CD14-positive monocyte (primary cell): Measurements from ENCODE around the gene MED26. TPM values are rescaled to one million over a fixed set of nuclear protein-coding genes. Genes with fewer than 3 reads are reported as not detected.

Source experiments
- DNase-seq, 3 donors: peaks; one replicate each; pipeline ENCODE4 v3.0.0-alpha.2; 2011 to 2022
- H2AFZ ChIP-seq: 2 replicates; pipeline ENCODE4 v1.6.0; 2012; ENCODE audit warnings: mild to moderate bottlenecking, low read depth, low read length, inconsistent platforms; ENCODE audit not compliant: insufficient read depth, poor library complexity, severe bottlenecking
- H3K27ac ChIP-seq, 2 donors: 1 replicate in 1 of 2; 2 replicates in 1 of 2; pipeline ENCODE4 v1.5.1; 2012 to 2013; ENCODE audit warnings: low read length in 2 of 2, control low read depth in 1 of 2, inconsistent platforms in 1 of 2, low read depth in 1 of 2, mild to moderate bottlenecking in 1 of 2
- H3K27me3 ChIP-seq, 2 donors: one replicate each; pipeline versions ENCODE4 v1.6.0 to v1.6.1; 2011 to 2013; ENCODE audit warnings: low read length in 2 of 2; ENCODE audit not compliant: control insufficient read depth in 2 of 2, insufficient read depth in 2 of 2
- H3K36me3 ChIP-seq, 2 donors: replicated peaks in 1 of 2; 1 replicate in 1 of 2; 2 replicates in 1 of 2; pipeline versions ENCODE4 v1.5.1 to v1.6.1; 2012 to 2013; ENCODE audit warnings: low read length in 2 of 2, control low read depth in 1 of 2, inconsistent platforms in 1 of 2, mild to moderate bottlenecking in 1 of 2; ENCODE audit not compliant: insufficient read depth in 2 of 2, control insufficient read depth in 1 of 2
- H3K4me1 ChIP-seq, 2 donors: 1 replicate in 1 of 2; 2 replicates in 1 of 2; pipeline versions ENCODE4 v1.5.1 to v1.6.1; 2012 to 2013; ENCODE audit warnings: low read length in 2 of 2, control low read depth in 1 of 2, inconsistent platforms in 1 of 2, mild to moderate bottlenecking in 1 of 2, moderate library complexity in 1 of 2; ENCODE audit not compliant: insufficient read depth in 2 of 2, control insufficient read depth in 1 of 2
- H3K4me2 ChIP-seq: replicated peaks from 2 replicates; pipeline ENCODE3; 2012; ENCODE audit warnings: low read length, moderate library complexity, mild to moderate bottlenecking; ENCODE audit not compliant: poor library complexity, severe bottlenecking; ENCODE audit errors: extremely low read depth
- H3K4me3 ChIP-seq, 3 experiments: fragments of 200-600 bp in 1 of 3; sonication (generic) in 1 of 3; replicated peaks in 1 of 3; 1 replicate in 2 of 3; 2 replicates in 1 of 3; pipeline ENCODE4 v1.5.1; 2011 to 2013; ENCODE audit warnings: low read length in 3 of 3, mild to moderate bottlenecking in 3 of 3, control low read depth in 2 of 3, low read depth in 2 of 3, inconsistent platforms in 1 of 3, moderate library complexity in 1 of 3
- H3K79me2 ChIP-seq: 2 replicates; pipeline ENCODE4 v1.6.0; 2012; ENCODE audit warnings: mild to moderate bottlenecking, control low read depth, inconsistent platforms, low read length, moderate library complexity; ENCODE audit not compliant: insufficient read depth
- H3K9ac ChIP-seq: 2 replicates; pipeline ENCODE4 v1.6.0; 2017; ENCODE audit warnings: low read length, mild to moderate bottlenecking; ENCODE audit not compliant: insufficient read depth, poor library complexity, severe bottlenecking
- H3K9me3 ChIP-seq, 2 donors: replicated peaks in 1 of 2; 1 replicate in 1 of 2; 2 replicates in 1 of 2; pipeline versions ENCODE4 v1.5.1 to v1.6.1; 2012 to 2013; ENCODE audit warnings: low read length in 2 of 2, control low read depth in 1 of 2; ENCODE audit not compliant: control insufficient read depth in 1 of 2, insufficient read depth in 1 of 2
- H4K20me1 ChIP-seq: 2 replicates; pipeline ENCODE4 v1.6.0; 2012; ENCODE audit warnings: mild to moderate bottlenecking, low read length, control low read depth, moderate library complexity; ENCODE audit not compliant: insufficient read depth
- H3K27ac Mint-ChIP-seq, 7 donors: one replicate each; pipeline ENCODE4 v1.8.0; 2020; ENCODE audit warnings: mild to moderate bottlenecking in 7 of 7, mixed read lengths in 7 of 7, moderate library complexity in 6 of 7, inconsistent platforms in 2 of 7
- H3K27me3 Mint-ChIP-seq, 3 donors: one replicate each; pipeline ENCODE4 v1.8.0; 2021 to 2022; ENCODE audit warnings: low read depth in 3 of 3, mild to moderate bottlenecking in 3 of 3, mixed read lengths in 3 of 3, moderate library complexity in 3 of 3, inconsistent platforms in 1 of 3
- H3K36me3 Mint-ChIP-seq, 2 donors: one replicate each; pipeline ENCODE4 v1.8.0; 2020; ENCODE audit warnings: mixed read lengths in 2 of 2, inconsistent platforms in 1 of 2, mild to moderate bottlenecking in 1 of 2
- H3K4me1 Mint-ChIP-seq: one replicate; pipeline ENCODE4 v1.8.0; 2020; ENCODE audit warnings: mild to moderate bottlenecking, mixed read lengths
- H3K4me3 Mint-ChIP-seq, 2 donors: one replicate each; pipeline ENCODE4 v1.8.0; 2020; ENCODE audit warnings: mild to moderate bottlenecking in 2 of 2, mixed read lengths in 2 of 2, moderate library complexity in 1 of 2
- H3K9me3 Mint-ChIP-seq, 7 donors: one replicate each; pipeline ENCODE4 v1.8.0; 2020 to 2022; ENCODE audit warnings: mixed read lengths in 7 of 7, mild to moderate bottlenecking in 6 of 7, moderate library complexity in 6 of 7, inconsistent platforms in 2 of 7
- WGBS: methylation state at CpG from one replicate; pipeline ENCODE4 v1.1.5; 2013; ENCODE audit warnings: missing lambda C conversion rate; ENCODE audit not compliant: insufficient coverage; 5-methylcytosine and 5-hydroxymethylcytosine counted together
- intact Hi-C, 2 donors: fragments of 100-400 bp; cut with micrococcal nuclease; formaldehyde crosslinking; loops; one replicate each; pipeline versions ENCODE4 v1.15.0 to v1.15.1; 2023
- polyA plus RNA-seq, 3 donors: library from polyadenylated mRNA; depleted of rRNA in 1 of 3; unstranded in 2 of 3; stranded (reverse) in 1 of 3; fragments of 300-500 nt in 2 of 3; fragments of >200 nt in 1 of 3; fragmentation: Illumina TruSeq in 2 of 3; gene quantifications; 1 replicate in 2 of 3; 2 replicates in 1 of 3; pipeline ENCODE4 v1.2.3, GENCODE V29; 2012 to 2021
- TF ChIP-seq, protein P1 (sequence below): fragments of 200-600 bp; IDR thresholded peaks from one replicate; pipeline ENCODE4 v1.8.0; 2022; ENCODE audit warnings: antibody characterized with exemption, mild to moderate bottlenecking

The MED26 gene
- polyA plus RNA-seq, 3 donors, result 1.1 to 7.1 (median 2.1) TPM

DNA sequence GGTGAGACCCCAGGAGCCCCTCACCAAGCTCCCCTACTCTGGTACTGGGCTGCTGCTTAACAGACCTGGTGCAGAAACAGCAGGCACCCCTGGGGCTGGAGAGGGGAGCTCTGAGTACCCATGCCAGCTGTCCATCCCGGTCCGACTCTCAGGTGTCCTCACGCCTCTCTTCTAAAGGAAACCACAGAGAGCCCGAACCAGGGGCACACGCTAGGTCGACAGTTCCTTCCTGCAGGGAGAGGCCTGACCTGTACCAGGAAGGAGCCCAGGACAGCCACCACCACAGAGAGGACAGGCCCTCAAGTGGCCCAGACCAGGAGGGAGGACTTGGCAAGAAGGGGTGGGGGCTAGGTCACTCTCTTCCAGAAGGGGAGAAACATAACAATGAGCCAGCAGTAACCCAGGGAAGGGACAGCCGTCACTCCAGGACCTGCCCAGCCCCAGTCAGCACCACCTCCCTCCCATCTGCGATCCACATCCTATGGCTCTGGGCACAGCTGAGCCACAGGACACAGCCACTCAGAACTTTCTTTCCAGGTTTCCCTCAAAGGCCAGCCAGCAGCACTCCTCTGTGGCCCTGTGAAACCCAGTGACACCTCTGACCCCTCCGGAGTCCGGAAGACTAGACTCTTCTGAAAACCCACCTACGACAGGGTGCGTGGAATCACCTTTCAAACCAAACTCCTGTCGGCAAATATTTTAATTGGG, 42.8 kb downstream of the MED26 start:
- Histone ChIP-seq H3K9ac (peak overlapping the region; percentile 83), H4K20me1 (peaks cover 68% of the 10 kb centered on the region), H3K27me3 (no peaks in the 10 kb centered on the region), H2AFZ (no peak overlapping the region), H3K27ac (peak overlapping the region; percentile 99 to 100), H3K4me3 (peak overlapping the region; percentile 54 to 75 (median 55)), H3K4me2 (peak overlapping the region; percentile 81), H3K79me2 (peaks cover 91% of the 10 kb centered on the region), H3K36me3 (peaks cover 0 to 16% of the 10 kb centered on the region in 2 donors), H3K4me1 (peaks cover 62 to 78% of the 10 kb centered on the region in 2 donors), H3K9me3 (no peaks in the 10 kb centered on the region)
- Mint-ChIP-seq H3K4me1 (peaks cover 77% of the 10 kb centered on the region), H3K27ac (peak overlapping the region; percentile 96 to 98 (median 97)), H3K9me3 (no peaks in the 10 kb centered on the region), H3K36me3 (peaks cover 5 to 20% of the 10 kb centered on the region in 2 donors), H3K4me3 (peak overlapping the region; percentile 83 to 93), H3K27me3 (peaks cover 0 to 3% (median 2%) of the 10 kb centered on the region in 3 donors)
- peak in 1 of 3 donors; percentile 36 for DNase-seq
- TF ChIP-seq, protein P1, sequence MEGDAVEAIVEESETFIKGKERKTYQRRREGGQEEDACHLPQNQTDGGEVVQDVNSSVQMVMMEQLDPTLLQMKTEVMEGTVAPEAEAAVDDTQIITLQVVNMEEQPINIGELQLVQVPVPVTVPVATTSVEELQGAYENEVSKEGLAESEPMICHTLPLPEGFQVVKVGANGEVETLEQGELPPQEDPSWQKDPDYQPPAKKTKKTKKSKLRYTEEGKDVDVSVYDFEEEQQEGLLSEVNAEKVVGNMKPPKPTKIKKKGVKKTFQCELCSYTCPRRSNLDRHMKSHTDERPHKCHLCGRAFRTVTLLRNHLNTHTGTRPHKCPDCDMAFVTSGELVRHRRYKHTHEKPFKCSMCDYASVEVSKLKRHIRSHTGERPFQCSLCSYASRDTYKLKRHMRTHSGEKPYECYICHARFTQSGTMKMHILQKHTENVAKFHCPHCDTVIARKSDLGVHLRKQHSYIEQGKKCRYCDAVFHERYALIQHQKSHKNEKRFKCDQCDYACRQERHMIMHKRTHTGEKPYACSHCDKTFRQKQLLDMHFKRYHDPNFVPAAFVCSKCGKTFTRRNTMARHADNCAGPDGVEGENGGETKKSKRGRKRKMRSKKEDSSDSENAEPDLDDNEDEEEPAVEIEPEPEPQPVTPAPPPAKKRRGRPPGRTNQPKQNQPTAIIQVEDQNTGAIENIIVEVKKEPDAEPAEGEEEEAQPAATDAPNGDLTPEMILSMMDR, result no peak
- 41% methylated on average over 10 of the region's 13 CpGs for WGBS
- intact Hi-C loops, result loop anchor here in 1 of 2 donors (2.0 to 10.0 kb wide), 3 partner anchors 42 to 140 kb away; partner anchors contain the start of gene CHERP

- TF ChIP-seq, protein P1, result no peak
- H3K36me3 ChIP-seq, result peaks cover 0 to 23% of the 10 kb centered on the region in 2 donors
- 7% methylated on average over 8 of the region's 15 CpGs for WGBS
- Mint-ChIP-seq H3K9me3 (no peaks in the 10 kb centered on the region), H3K4me1 (peaks cover 70% of the 10 kb centered on the region), H3K36me3 (peaks cover 6 to 26% of the 10 kb centered on the region in 2 donors), H3K27me3 (peaks cover 0 to 3% (median 2%) of the 10 kb centered on the region in 3 donors), H3K27ac (peak overlapping the region; percentile 96 to 98 (median 97)), H3K4me3 (peak overlapping the region; percentile 83 to 93)
- no peak overlapping the region for H2AFZ ChIP-seq
- peak overlapping the region; percentile 81 for H3K4me2 ChIP-seq
- peak overlapping the region; percentile 54 to 75 (median 55) for H3K4me3 ChIP-seq
- H3K4me1 ChIP-seq, result peaks cover 62 to 71% of the 10 kb centered on the region in 2 donors
- no peaks in the 10 kb centered on the region for H3K9me3 ChIP-seq
- no peaks in the 10 kb centered on the region for H3K27me3 ChIP-seq
- H3K9ac ChIP-seq, result peak overlapping the region; percentile 83
- peak overlapping the region; percentile 99 to 100 for H3K27ac ChIP-seq
- H3K79me2 ChIP-seq, result peaks cover 91% of the 10 kb centered on the region
- intact Hi-C loops, result loop anchor here in 1 of 2 donors (2.0 to 10.0 kb wide), 3 partner anchors 42 to 140 kb away; partner anchors contain the start of gene CHERP
- H4K20me1 ChIP-seq, result peaks cover 68% of the 10 kb centered on the region
- DNase-seq, result peak; percentile 93 to 98 (median 95)
These were observed 43.5 kb downstream of the MED26 start for GRCh38 chr19:16584248-16585093.
